Keratinocyte (primary cell): ENCODE results near the gene SMCO4. TPM values are rescaled to one million over a fixed set of nuclear protein-coding genes. Genes with fewer than 3 reads are reported as not detected.

ENCODE experiments used
- DNase-seq: peaks from one replicate; pipeline ENCODE4 v3.0.0-alpha.2; 2011; ENCODE audit warnings: low read depth, missing footprints, low spot score
- FAIRE-seq: peaks from 2 replicates; lab custom pipeline; 2011; peaks lifted over from hg19 to GRCh38; lab: Jason Lieb, UNC
- H2AFZ ChIP-seq: 2 replicates; pipeline ENCODE4 v1.6.0; 2012; ENCODE audit warnings: low read length, control low read depth, inconsistent platforms; ENCODE audit not compliant: control insufficient read depth
- H3K27ac ChIP-seq: 2 replicates; pipeline ENCODE4 v1.5.1; 2011; ENCODE audit warnings: low read length; ENCODE audit not compliant: control insufficient read depth, insufficient read depth
- H3K27me3 ChIP-seq: 3 replicates; pipeline ENCODE4 v1.6.0; 2011; ENCODE audit warnings: low read length; ENCODE audit not compliant: control insufficient read depth, insufficient read depth; ENCODE audit errors: extremely low read depth
- H3K36me3 ChIP-seq, 2 experiments: 2 replicates in 1 of 2; 3 replicates in 1 of 2; pipeline ENCODE4 v1.5.1; 2011; ENCODE audit warnings: low read length in 2 of 2, mild to moderate bottlenecking in 1 of 2; ENCODE audit not compliant: control insufficient read depth in 2 of 2, insufficient read depth in 2 of 2; ENCODE audit errors: extremely low read depth in 1 of 2
- H3K4me1 ChIP-seq: 3 replicates; pipeline ENCODE4 v1.5.1; 2011; ENCODE audit warnings: low read length; ENCODE audit not compliant: control insufficient read depth, insufficient read depth; ENCODE audit errors: extremely low read depth
- H3K4me2 ChIP-seq: 3 replicates; pipeline ENCODE4 v1.6.0; 2011; ENCODE audit warnings: low read depth, low read length; ENCODE audit not compliant: control insufficient read depth, insufficient read depth; ENCODE audit errors: extremely low read depth
- H3K4me3 ChIP-seq, 3 experiments: fragments of 200-600 bp in 1 of 3; sonication (generic) in 1 of 3; 2 replicates in 2 of 3; 3 replicates in 1 of 3; pipeline ENCODE4 v1.5.1; 2011 to 2016; ENCODE audit warnings: low read length in 3 of 3, mild to moderate bottlenecking in 3 of 3, control low read depth in 2 of 3, inconsistent platforms in 1 of 3, low read depth in 1 of 3, mixed read lengths in 1 of 3, mixed run types in 1 of 3, moderate library complexity in 1 of 3; ENCODE audit not compliant: control insufficient read depth in 2 of 3, insufficient read depth in 2 of 3; ENCODE audit errors: extremely low read depth in 1 of 3
- H3K79me2 ChIP-seq: 2 replicates; pipeline ENCODE4 v1.6.0; 2012; ENCODE audit warnings: low read length; ENCODE audit not compliant: control insufficient read depth, insufficient read depth
- H3K9ac ChIP-seq: 3 replicates; pipeline ENCODE4 v1.6.0; 2011; ENCODE audit warnings: low read length; ENCODE audit not compliant: control insufficient read depth, insufficient read depth; ENCODE audit errors: extremely low read depth
- H3K9me1 ChIP-seq: 3 replicates; pipeline ENCODE4 v1.6.0; 2011; ENCODE audit warnings: low read length; ENCODE audit not compliant: control insufficient read depth, insufficient read depth; ENCODE audit errors: extremely low read depth
- H3K9me3 ChIP-seq: 2 replicates; pipeline ENCODE4 v1.5.1; 2012; ENCODE audit warnings: low read depth, low read length; ENCODE audit not compliant: control insufficient read depth
- H4K20me1 ChIP-seq: 3 replicates; pipeline ENCODE4 v1.6.0; 2011; ENCODE audit warnings: low read length; ENCODE audit not compliant: control insufficient read depth, insufficient read depth; ENCODE audit errors: extremely low read depth
- CTCF ChIP-seq, 3 experiments: IDR thresholded peaks in 1 of 3; conservative IDR thresholded peaks in 1 of 3; optimal IDR thresholded peaks in 1 of 3; 2 replicates in 2 of 3; 3 replicates in 1 of 3; pipeline versions ENCODE3 to v1.5.1; 2011; ENCODE audit warnings: low read length in 3 of 3, mild to moderate bottlenecking in 3 of 3, moderate library complexity in 2 of 3, control low read depth in 1 of 3, inconsistent platforms in 1 of 3; ENCODE audit not compliant: insufficient read depth in 2 of 3; ENCODE audit errors: extremely low read depth in 1 of 3
- EZH2 ChIP-seq: IDR thresholded peaks from one replicate; pipeline ENCODE4 v1.6.1; 2012; ENCODE audit warnings: inconsistent platforms, mild to moderate bottlenecking, low read length, moderate library complexity
- dilution Hi-C: fragments of 300-500 bp; cut with MboI; formaldehyde crosslinking; loops from one replicate; pipeline ENCODE4 v1.7.0; 2020; ENCODE audit warnings: low sequenced_read_pairs; ENCODE audit not compliant: extremely low pct_ligation_motif_present
- polyA plus RNA-seq, 5 experiments: library from polyadenylated mRNA; depleted of rRNA in 3 of 5; stranded (reverse) in 3 of 5; stranded (forward) in 1 of 5; unstranded in 1 of 5; fragments of >200 nt; gene quantifications; 1 replicate in 1 of 5; 2 replicates in 3 of 5; 3 replicates in 1 of 5; pipeline versions ENCODE4 v1.2.1 to v1.2.3, GENCODE V29; 2011 to 2012; ENCODE audit warnings: missing spikeins in 2 of 5, low read depth in 1 of 5, low replicate concordance in 1 of 5

SMCO4 gene
- polyA plus RNA-seq, 1 donor (not counting 4 experiments of a cell fraction or from before 2014, with no cell fraction given), result 1.5 TPM

GRCh38 chr11:93481696-93482095, 61.5 kb downstream of the SMCO4 start:
- TF ChIP-seq EZH2, result no peak
- peak in 2 of 3 experiments; percentile 18 to 53 for TF ChIP-seq CTCF (optimal IDR thresholded peaks at IDR 0.05 in 1 of 3, IDR thresholded peaks at IDR 0.05 in 1 of 3, conservative IDR thresholded peaks at IDR 0.05 in 1 of 3; ENCODE audit: extremely low read depth in 1 of 3, insufficient read depth in 2 of 3, low read length in 3 of 3)
- Histone ChIP-seq H3K27ac (no peak overlapping the region), H3K9ac (no peak overlapping the region), H3K36me3 (no peaks in the 10 kb centered on the region), H3K9me3 (no peaks in the 10 kb centered on the region), H3K27me3 (no peaks in the 10 kb centered on the region), H2AFZ (no peak overlapping the region), H4K20me1 (no peaks in the 10 kb centered on the region), H3K4me1 (peaks cover 13% of the 10 kb centered on the region), H3K9me1 (no peaks in the 10 kb centered on the region), H3K4me3 (no peak overlapping the region), H3K79me2 (no peaks in the 10 kb centered on the region), H3K4me2 (peak overlapping the region; percentile 22)
- dilution Hi-C loops, result no loop called here
- DNase-seq (peak; percentile 15), FAIRE-seq (no peak)

- Histone ChIP-seq H3K4me1 (peaks cover 15% of the 10 kb centered on the region), H3K79me2 (no peaks in the 10 kb centered on the region), H3K27ac (no peak overlapping the region), H3K4me3 (no peak overlapping the region), H3K9me1 (no peaks in the 10 kb centered on the region), H3K9ac (no peak overlapping the region), H3K36me3 (no peaks in the 10 kb centered on the region), H4K20me1 (no peaks in the 10 kb centered on the region), H2AFZ (no peak overlapping the region), H3K9me3 (no peaks in the 10 kb centered on the region), H3K4me2 (peak overlapping the region; percentile 22), H3K27me3 (no peaks in the 10 kb centered on the region)
- dilution Hi-C loops, result no loop called here
- no peak for TF ChIP-seq CTCF (optimal IDR thresholded peaks at IDR 0.05 in 1 of 3, IDR thresholded peaks at IDR 0.05 in 1 of 3, conservative IDR thresholded peaks at IDR 0.05 in 1 of 3; ENCODE audit: extremely low read depth in 1 of 3, insufficient read depth in 2 of 3, low read length in 3 of 3)
- no peak for TF ChIP-seq EZH2
- no peak for FAIRE-seq
- DNase-seq, result peak; percentile 32
These were observed 61.9 kb downstream of the SMCO4 start for GRCh38 chr11:93481279-93481678.
